Astrocyte (in vitro differentiated cells and primary cell): ENCODE results near the gene PSME1. TPM values are rescaled to one million over a fixed set of nuclear protein-coding genes. Genes with fewer than 3 reads are reported as not detected.

Experiments used
- DNase-seq: peaks from one replicate; pipeline ENCODE4 v3.0.0-alpha.2; 2010; ENCODE audit warnings: low read depth
- FAIRE-seq: peaks from 2 replicates; lab custom pipeline; 2011; peaks lifted over from hg19 to GRCh38; lab: Jason Lieb, UNC
- H2AFZ ChIP-seq: 2 replicates; pipeline ENCODE4 v1.6.0; 2012; ENCODE audit warnings: low read depth, low read length, inconsistent platforms
- H3K27ac ChIP-seq: 2 replicates; pipeline ENCODE4 v1.5.1; 2011; ENCODE audit warnings: low read depth, low read length, inconsistent platforms
- H3K27me3 ChIP-seq: 2 replicates; pipeline ENCODE4 v1.6.0; 2011; ENCODE audit warnings: low read length, inconsistent platforms; ENCODE audit not compliant: insufficient read depth
- H3K36me3 ChIP-seq: 2 replicates; pipeline ENCODE4 v1.5.1; 2011; ENCODE audit warnings: low read length, inconsistent platforms; ENCODE audit not compliant: insufficient read depth
- H3K4me1 ChIP-seq: 2 replicates; pipeline ENCODE4 v1.5.1; 2011; ENCODE audit warnings: low read length, inconsistent platforms; ENCODE audit not compliant: insufficient read depth
- H3K4me2 ChIP-seq: 2 replicates; pipeline ENCODE4 v1.6.0; 2012; ENCODE audit warnings: low read length, inconsistent platforms
- H3K4me3 ChIP-seq: 2 replicates; pipeline ENCODE4 v1.5.1; 2011; ENCODE audit warnings: low read depth, mild to moderate bottlenecking, low read length, inconsistent platforms; ENCODE audit not compliant: insufficient read depth
- H3K79me2 ChIP-seq: 2 replicates; pipeline ENCODE4 v1.6.0; 2012; ENCODE audit warnings: mild to moderate bottlenecking, low read length, inconsistent platforms; ENCODE audit not compliant: insufficient read depth
- H3K9ac ChIP-seq: 2 replicates; pipeline ENCODE4 v1.6.0; 2012; ENCODE audit warnings: mild to moderate bottlenecking, low read length, inconsistent platforms
- H3K9me3 ChIP-seq: 2 replicates; pipeline ENCODE4 v1.5.1; 2012; ENCODE audit warnings: low read depth, mild to moderate bottlenecking, low read length, inconsistent platforms; ENCODE audit not compliant: insufficient read depth
- H4K20me1 ChIP-seq: 2 replicates; pipeline ENCODE4 v1.6.0; 2012; ENCODE audit warnings: low read length, inconsistent platforms; ENCODE audit not compliant: insufficient read depth
- H3K27ac Mint-ChIP-seq: one replicate; pipeline ENCODE4 v1.8.0; 2021; ENCODE audit warnings: mild to moderate bottlenecking, mixed read lengths; ENCODE audit not compliant: unreplicated experiment
- H3K27me3 Mint-ChIP-seq: one replicate; pipeline ENCODE4 v1.8.0; 2021; ENCODE audit warnings: low read depth, mixed read lengths; ENCODE audit not compliant: unreplicated experiment
- H3K36me3 Mint-ChIP-seq: one replicate; pipeline ENCODE4 v1.8.0; 2021; ENCODE audit warnings: low read depth, mixed read lengths; ENCODE audit not compliant: unreplicated experiment
- H3K4me1 Mint-ChIP-seq: one replicate; pipeline ENCODE4 v1.8.0; 2021; ENCODE audit warnings: low read depth, mixed read lengths; ENCODE audit not compliant: unreplicated experiment
- H3K4me3 Mint-ChIP-seq: one replicate; pipeline ENCODE4 v1.8.0; 2021; ENCODE audit warnings: mild to moderate bottlenecking, moderate library complexity, mixed read lengths; ENCODE audit not compliant: unreplicated experiment
- H3K9me3 Mint-ChIP-seq: one replicate; pipeline ENCODE4 v1.8.0; 2021; ENCODE audit warnings: mild to moderate bottlenecking, mixed read lengths; ENCODE audit not compliant: unreplicated experiment
- EZH2 ChIP-seq: IDR thresholded peaks from 2 replicates; pipeline ENCODE4 v1.6.1; 2012; ENCODE audit warnings: mild to moderate bottlenecking, low read length, inconsistent platforms; ENCODE audit not compliant: insufficient read depth
- total RNA-seq: library from RNA; stranded (reverse); gene quantifications from 2 replicates; pipeline ENCODE4 v1.2.1, GENCODE V29; 2021
- TF ChIP-seq, protein P1 (sequence below): IDR thresholded peaks from 2 replicates; pipeline ENCODE4 v1.5.1; 2011; ENCODE audit warnings: low read depth, mild to moderate bottlenecking, inconsistent platforms, low read length, moderate library complexity; ENCODE audit not compliant: insufficient read depth

PSME1 gene
- total RNA-seq, 1 donor from 2014 or later = 122 TPM

DNA sequence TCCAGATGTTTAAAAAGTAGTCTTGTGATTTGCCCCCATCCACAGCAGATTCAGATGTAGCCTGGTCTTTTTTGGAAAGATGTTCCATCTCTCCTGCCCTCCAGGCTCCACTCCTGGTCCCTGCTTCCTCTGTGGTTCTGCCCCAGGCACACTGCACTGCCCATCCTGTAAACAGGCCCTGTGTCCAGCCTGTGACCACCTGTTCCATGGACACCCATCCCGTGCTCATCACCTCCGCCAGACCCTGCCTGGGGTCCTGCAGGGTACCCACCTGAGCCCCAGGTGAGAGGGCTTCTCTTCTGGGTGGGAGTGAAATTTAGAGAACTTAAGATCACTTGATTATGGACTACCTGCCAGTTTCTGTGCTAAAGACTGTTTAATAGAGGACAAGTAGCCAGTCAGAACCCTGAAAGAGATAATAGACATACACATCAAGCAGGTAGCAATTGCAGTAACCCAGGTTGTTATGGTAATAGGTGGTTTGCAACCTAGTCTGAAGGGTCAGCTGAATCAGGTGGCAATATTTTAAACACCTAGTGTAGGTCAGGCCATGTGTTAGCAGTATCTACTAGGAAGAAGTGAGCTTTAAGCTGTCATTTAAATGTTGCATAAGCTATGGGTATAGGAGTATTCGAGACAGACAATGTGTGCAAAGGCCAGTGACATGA is 13.4 kb downstream of the PSME1 start:
- H2AFZ ChIP-seq = no peak overlapping the region
- H3K36me3 ChIP-seq = peaks cover 31% of the 10 kb centered on the region
- peaks cover 50% of the 10 kb centered on the region for H3K79me2 ChIP-seq
- Mint-ChIP-seq H3K27me3 (no peaks in the 10 kb centered on the region), H3K9me3 (no peaks in the 10 kb centered on the region), H3K4me1 (peaks cover 14% of the 10 kb centered on the region), H3K36me3 (peaks cover 3% of the 10 kb centered on the region), H3K27ac (no peak overlapping the region), H3K4me3 (peak overlapping the region; percentile 87)
- FAIRE-seq (no peak), DNase-seq (no peak)
- H3K4me1 ChIP-seq = peaks cover 16% of the 10 kb centered on the region
- H3K4me2 ChIP-seq = no peak overlapping the region
- no peaks in the 10 kb centered on the region for H3K9me3 ChIP-seq
- H3K27ac ChIP-seq = no peak overlapping the region
- no peaks in the 10 kb centered on the region for H3K27me3 ChIP-seq
- H3K9ac ChIP-seq = no peak overlapping the region
- no peak overlapping the region for H3K4me3 ChIP-seq
- TF ChIP-seq EZH2 = no peak
- TF ChIP-seq, protein P1, sequence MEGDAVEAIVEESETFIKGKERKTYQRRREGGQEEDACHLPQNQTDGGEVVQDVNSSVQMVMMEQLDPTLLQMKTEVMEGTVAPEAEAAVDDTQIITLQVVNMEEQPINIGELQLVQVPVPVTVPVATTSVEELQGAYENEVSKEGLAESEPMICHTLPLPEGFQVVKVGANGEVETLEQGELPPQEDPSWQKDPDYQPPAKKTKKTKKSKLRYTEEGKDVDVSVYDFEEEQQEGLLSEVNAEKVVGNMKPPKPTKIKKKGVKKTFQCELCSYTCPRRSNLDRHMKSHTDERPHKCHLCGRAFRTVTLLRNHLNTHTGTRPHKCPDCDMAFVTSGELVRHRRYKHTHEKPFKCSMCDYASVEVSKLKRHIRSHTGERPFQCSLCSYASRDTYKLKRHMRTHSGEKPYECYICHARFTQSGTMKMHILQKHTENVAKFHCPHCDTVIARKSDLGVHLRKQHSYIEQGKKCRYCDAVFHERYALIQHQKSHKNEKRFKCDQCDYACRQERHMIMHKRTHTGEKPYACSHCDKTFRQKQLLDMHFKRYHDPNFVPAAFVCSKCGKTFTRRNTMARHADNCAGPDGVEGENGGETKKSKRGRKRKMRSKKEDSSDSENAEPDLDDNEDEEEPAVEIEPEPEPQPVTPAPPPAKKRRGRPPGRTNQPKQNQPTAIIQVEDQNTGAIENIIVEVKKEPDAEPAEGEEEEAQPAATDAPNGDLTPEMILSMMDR = no peak
- peaks cover 36% of the 10 kb centered on the region for H4K20me1 ChIP-seq

DNA sequence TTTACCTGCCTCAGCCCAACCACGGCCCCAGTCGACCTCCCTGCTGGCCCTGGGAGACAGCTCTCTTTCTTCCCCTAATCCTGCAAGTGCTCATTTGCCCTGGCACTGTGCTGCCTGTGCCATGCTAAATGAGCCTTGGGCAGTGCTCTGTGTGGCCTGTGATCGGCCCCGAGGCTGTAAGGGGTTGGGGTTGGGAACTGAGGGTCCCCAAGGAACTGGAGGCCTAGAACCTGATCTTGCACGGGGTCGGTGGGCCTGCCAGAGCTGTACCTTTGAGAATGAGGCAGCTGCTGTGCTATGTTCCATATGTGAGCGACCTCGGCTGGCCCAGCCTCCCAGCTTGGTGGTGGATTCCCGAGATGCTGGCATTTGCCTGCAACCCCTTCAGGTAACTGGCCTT is 14.1 kb downstream of the PSME1 start:
- no peak overlapping the region for H3K4me3 ChIP-seq
- no peaks in the 10 kb centered on the region for H3K27me3 ChIP-seq
- no peak overlapping the region for H3K4me2 ChIP-seq
- no peak overlapping the region for H3K27ac ChIP-seq
- no peak overlapping the region for H3K27ac Mint-ChIP-seq
- H3K4me1 ChIP-seq = peaks cover 16% of the 10 kb centered on the region
- no peak overlapping the region for H2AFZ ChIP-seq
- peaks cover 44% of the 10 kb centered on the region for H3K79me2 ChIP-seq
- H3K36me3 ChIP-seq = peaks cover 33% of the 10 kb centered on the region
- H3K9ac ChIP-seq = no peak overlapping the region
- no peak for TF ChIP-seq EZH2
- TF ChIP-seq, protein P1 = no peak
- H3K9me3 ChIP-seq = no peaks in the 10 kb centered on the region
- no peak for FAIRE-seq
- H3K9me3 Mint-ChIP-seq = no peaks in the 10 kb centered on the region
- peaks cover 36% of the 10 kb centered on the region for H4K20me1 ChIP-seq
- DNase-seq = no peak
- H3K36me3 Mint-ChIP-seq = peaks cover 6% of the 10 kb centered on the region
- no peak overlapping the region for H3K4me3 Mint-ChIP-seq
- peaks cover 12% of the 10 kb centered on the region for H3K4me1 Mint-ChIP-seq
- H3K27me3 Mint-ChIP-seq = no peaks in the 10 kb centered on the region

DNA sequence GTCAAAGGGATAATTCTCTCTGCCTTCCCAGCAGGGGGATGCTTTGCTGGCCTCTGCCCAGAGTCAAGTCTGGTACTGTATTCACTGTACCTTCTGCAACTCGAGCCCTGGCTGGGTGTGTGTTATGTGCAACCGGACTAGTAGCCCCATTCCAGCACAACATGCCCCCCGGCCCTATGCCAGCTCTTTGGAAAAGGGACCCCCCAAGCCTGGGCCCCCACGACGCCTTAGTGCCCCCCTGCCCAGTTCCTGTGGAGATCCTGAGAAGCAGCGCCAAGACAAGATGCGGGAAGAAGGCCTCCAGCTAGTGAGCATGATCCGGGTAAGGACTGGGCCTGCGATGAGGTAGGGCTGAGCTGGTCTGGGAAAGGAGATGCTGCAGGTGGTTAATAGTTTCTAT is 14.6 kb downstream of the PSME1 start:
- Histone ChIP-seq H3K4me3 (no peak overlapping the region), H4K20me1 (peaks cover 36% of the 10 kb centered on the region), H2AFZ (no peak overlapping the region), H3K9me3 (no peaks in the 10 kb centered on the region), H3K27me3 (no peaks in the 10 kb centered on the region), H3K27ac (no peak overlapping the region), H3K4me2 (no peak overlapping the region), H3K36me3 (peaks cover 38% of the 10 kb centered on the region), H3K4me1 (peaks cover 13% of the 10 kb centered on the region), H3K79me2 (peaks cover 39% of the 10 kb centered on the region), H3K9ac (no peak overlapping the region)
- FAIRE-seq (no peak), DNase-seq (no peak)
- no peak for TF ChIP-seq EZH2
- TF ChIP-seq, protein P1 = no peak
- H3K9me3 Mint-ChIP-seq = no peaks in the 10 kb centered on the region
- H3K27me3 Mint-ChIP-seq = no peaks in the 10 kb centered on the region
- H3K4me3 Mint-ChIP-seq = peak overlapping the region; percentile 60
- H3K36me3 Mint-ChIP-seq = peaks cover 6% of the 10 kb centered on the region
- H3K27ac Mint-ChIP-seq = no peak overlapping the region
- H3K4me1 Mint-ChIP-seq = peaks cover 7% of the 10 kb centered on the region
